AG04450 (cell line): ENCODE measurements around the gene MBTD1. TPM values are rescaled to one million over a fixed set of nuclear protein-coding genes. Genes with fewer than 3 reads are reported as not detected.
"Not testable (repeated sequence)": the region's sequence is repeated elsewhere in the genome, so short reads cannot be mapped to it uniquely, and the experiment has no call there.

Experiments used
- CTCF ChIA-PET: fragments of 300-600, 350-600 bp; formaldehyde crosslinking; extraction: SDS; loops from one replicate; lab custom pipeline; 2022; ENCODE audit warnings: antibody characterized with exemption, inconsistent platforms; lab: Charles Lee
- POLR2A ChIA-PET: fragments of 350-600 bp; formaldehyde crosslinking; extraction: SDS; loops from one replicate; lab custom pipeline; 2021; ENCODE audit warnings: antibody characterized with exemption, inconsistent platforms; lab: Yijun Ruan, JAX
- DNase-seq: peaks from one replicate; pipeline ENCODE4 v3.0.0-alpha.2; 2011; ENCODE audit warnings: low read depth, low spot score
- H3K27ac ChIP-seq: one replicate; pipeline ENCODE4 v1.5.1; 2012; ENCODE audit warnings: low read depth, low read length, control low read depth
- H3K27me3 ChIP-seq: one replicate; pipeline ENCODE4 v1.6.0; 2012; ENCODE audit warnings: low read length; ENCODE audit not compliant: control insufficient read depth, insufficient read depth
- H3K4me3 ChIP-seq: 2 replicates; pipeline ENCODE4 v1.5.1; 2011; ENCODE audit warnings: mild to moderate bottlenecking, low read depth, low read length, control low read depth
- H3K9me3 ChIP-seq: 2 replicates; pipeline ENCODE4 v1.5.1; 2012; ENCODE audit warnings: low read length; ENCODE audit not compliant: control insufficient read depth, insufficient read depth
- CTCF ChIP-seq: IDR thresholded peaks from 2 replicates; pipeline ENCODE4 v1.5.1; 2011; ENCODE audit warnings: low read depth, low read length, control low read depth, inconsistent platforms
- polyA plus RNA-seq: library from polyadenylated mRNA; depleted of rRNA; stranded (reverse); fragments of >200 nt; gene quantifications from 2 replicates; pipeline ENCODE4 v1.2.3, GENCODE V29; 2011

MBTD1 gene
- polyA plus RNA-seq, 1 experiment, result 10.2 TPM

- TF ChIP-seq CTCF, result no peak
- POLR2A ChIA-PET, result no interaction called here
- CTCF ChIA-PET, result interaction anchor here (1.3 kb wide), 1 partner anchor 185 kb away, joined by 3 read pairs; no protein-coding TSS in a partner anchor
- no peak for DNase-seq
- Histone ChIP-seq H3K27ac (no peak overlapping the region), H3K4me3 (no peak overlapping the region), H3K27me3 (no peaks in the 10 kb centered on the region), H3K9me3 (no peaks in the 10 kb centered on the region)
Observed at GRCh38 chr17:51185763-51186332, 74.0 kb downstream of the MBTD1 start.

GRCh38 chr17:51184124-51184523 is 75.7 kb downstream of the MBTD1 start:
- no peak for DNase-seq
- Histone ChIP-seq H3K27ac (no peak overlapping the region), H3K9me3 (no peaks in the 10 kb centered on the region), H3K27me3 (no peaks in the 10 kb centered on the region), H3K4me3 (no peak overlapping the region)
- ChIA-PET POLR2A (no interaction called here), CTCF (interaction anchor here (0.5 kb wide), 1 partner anchor 128 kb away, joined by 3 read pairs; no protein-coding TSS in a partner anchor)
- no peak for TF ChIP-seq CTCF

- ChIA-PET CTCF (interaction anchor here (0.6 kb wide), 1 partner anchor 10 kb away, joined by 7 read pairs; no protein-coding TSS in a partner anchor), POLR2A (no interaction called here)
- TF ChIP-seq CTCF, result no peak
- Histone ChIP-seq H3K27ac (no peak overlapping the region), H3K27me3 (no peaks in the 10 kb centered on the region), H3K9me3 (no peaks in the 10 kb centered on the region), H3K4me3 (no peak overlapping the region)
- DNase-seq, result no peak
Observed at GRCh38 chr17:51180486-51180885, 79.4 kb downstream of the MBTD1 start.

GRCh38 chr17:51172030-51172429 is 87.8 kb downstream of the MBTD1 start:
- H3K27me3 ChIP-seq, H3K4me3 ChIP-seq, CTCF ChIA-PET, H3K9me3 ChIP-seq, DNase-seq, H3K27ac ChIP-seq: not testable (repeated sequence)
- POLR2A ChIA-PET, result interaction anchor here (0.6 kb wide), 1 partner anchor 10 kb away, joined by 3 read pairs; no protein-coding TSS in a partner anchor

GRCh38 chr17:51170736-51171135 is 89.1 kb downstream of the MBTD1 start:
- Histone ChIP-seq H3K27ac (no peak overlapping the region), H3K4me3 (no peak overlapping the region), H3K9me3 (no peaks in the 10 kb centered on the region; the same call in 1 of the 2 replicates), H3K27me3 (no peaks in the 10 kb centered on the region)
- ChIA-PET CTCF (interaction anchor here (0.7 kb wide), 1 partner anchor 9 kb away, joined by 7 read pairs; no protein-coding TSS in a partner anchor), POLR2A (interaction anchor here (0.6 kb wide), 1 partner anchor 66 kb away, joined by 5 read pairs; no protein-coding TSS in a partner anchor)
- TF ChIP-seq CTCF, result no peak
- DNase-seq, result no peak
